Measurements from ENCODE around the gene IP6K3.

Gene IP6K3

GRCh38 chr6:33751771-33752645 is 5.3 kb upstream of the IP6K3 start:
- H3K9me3 ChIP-seq (ENCODE audit: low read depth, low read length): no peaks in the 10 kb centered on the region
- H3K27ac ChIP-seq: no peak overlapping the region
- no peak overlapping the region for H3K4me3 ChIP-seq
- no peak overlapping the region for H3K9ac ChIP-seq (ENCODE audit: insufficient read length)
- no peaks in the 10 kb centered on the region for H3K36me3 ChIP-seq (ENCODE audit: insufficient read depth, low read length)
- TF ChIP-seq FOXP2 (optimal IDR thresholded peaks at IDR 0.05; ENCODE audit: control extremely low read depth, extremely low read length, insufficient read depth) (no peak), POLR2AphosphoS5 (IDR thresholded peaks at IDR 0.05; ENCODE audit: borderline replicate concordance, low read depth, low read length) (no peak), EZH2 (IDR thresholded peaks at IDR 0.05) (no peak)
- DNase-seq (ENCODE audit: low read depth, low spot score): no peak

GRCh38 chr6:33750244-33750991 is 3.7 kb upstream of the IP6K3 start:
- no peak overlapping the region for H3K9ac ChIP-seq (ENCODE audit: insufficient read length)
- no peak overlapping the region for H3K27ac ChIP-seq
- no peaks in the 10 kb centered on the region for H3K36me3 ChIP-seq (ENCODE audit: insufficient read depth, low read length)
- no peak overlapping the region for H3K4me3 ChIP-seq
- no peak for DNase-seq (ENCODE audit: low read depth, low spot score)
- no peaks in the 10 kb centered on the region for H3K9me3 ChIP-seq (ENCODE audit: low read depth, low read length)
- TF ChIP-seq EZH2 (IDR thresholded peaks at IDR 0.05): no peak
- TF ChIP-seq POLR2AphosphoS5 (IDR thresholded peaks at IDR 0.05; ENCODE audit: borderline replicate concordance, low read depth, low read length): no peak
- TF ChIP-seq FOXP2 (optimal IDR thresholded peaks at IDR 0.05; ENCODE audit: control extremely low read depth, extremely low read length, insufficient read depth): no peak

- no peak overlapping the region for H3K4me3 ChIP-seq
- no peak for DNase-seq (ENCODE audit: low read depth, low spot score)
- H3K9ac ChIP-seq (ENCODE audit: insufficient read length): no peak overlapping the region
- H3K9me3 ChIP-seq (ENCODE audit: low read depth, low read length): no peaks in the 10 kb centered on the region
- no peaks in the 10 kb centered on the region for H3K36me3 ChIP-seq (ENCODE audit: insufficient read depth, low read length)
- TF ChIP-seq EZH2 (IDR thresholded peaks at IDR 0.05) (no peak), FOXP2 (optimal IDR thresholded peaks at IDR 0.05; ENCODE audit: control extremely low read depth, extremely low read length, insufficient read depth) (no peak), POLR2AphosphoS5 (IDR thresholded peaks at IDR 0.05; ENCODE audit: borderline replicate concordance, low read depth, low read length) (no peak)
- H3K27ac ChIP-seq: no peak overlapping the region
These were observed 2.7 kb upstream of the IP6K3 start for GRCh38 chr6:33749401-33749800.

- no peak for DNase-seq (ENCODE audit: low read depth, low spot score)
- Histone ChIP-seq H3K4me3 (no peak overlapping the region), H3K27ac (no peak overlapping the region)
These were observed 2.1 kb upstream of the IP6K3 start for GRCh38 chr6:33748841-33749240.

GRCh38 chr6:33747823-33748222 is 1.1 kb upstream of the IP6K3 start:
- no peak for DNase-seq (ENCODE audit: low read depth, low spot score)
- no peak overlapping the region for H3K4me3 ChIP-seq
- TF ChIP-seq EZH2 (IDR thresholded peaks at IDR 0.05) (no peak), POLR2AphosphoS5 (IDR thresholded peaks at IDR 0.05; ENCODE audit: borderline replicate concordance, low read depth, low read length) (no peak)
- H3K9ac ChIP-seq (ENCODE audit: insufficient read length): no peak overlapping the region
- no peaks in the 10 kb centered on the region for H3K36me3 ChIP-seq (ENCODE audit: insufficient read depth, low read length)
- H3K9me3 ChIP-seq (ENCODE audit: low read depth, low read length): no peaks in the 10 kb centered on the region
- H3K27ac ChIP-seq: no peak overlapping the region

More at GRCh38 chr6:33748841-33749240, 2.1 kb upstream of the IP6K3 start:
- H3K36me3 ChIP-seq (ENCODE audit: insufficient read depth, low read length): no peaks in the 10 kb centered on the region
- H3K9me3 ChIP-seq (ENCODE audit: low read depth, low read length): no peaks in the 10 kb centered on the region
- no peak overlapping the region for H3K9ac ChIP-seq (ENCODE audit: insufficient read length)
- TF ChIP-seq POLR2AphosphoS5 (IDR thresholded peaks at IDR 0.05; ENCODE audit: borderline replicate concordance, low read depth, low read length): no peak
- no peak for TF ChIP-seq EZH2 (IDR thresholded peaks at IDR 0.05)
- TF ChIP-seq FOXP2 (optimal IDR thresholded peaks at IDR 0.05; ENCODE audit: control extremely low read depth, extremely low read length, insufficient read depth): no peak

GRCh38 chr6:33746036-33746600 is 587 bp downstream of the IP6K3 start:
- H3K4me3 ChIP-seq: no peak overlapping the region
- H3K9ac ChIP-seq (ENCODE audit: insufficient read length): no peak overlapping the region
- H3K9me3 ChIP-seq (ENCODE audit: low read depth, low read length): no peaks in the 10 kb centered on the region
- no peak for DNase-seq (ENCODE audit: low read depth, low spot score)
- no peak for TF ChIP-seq POLR2AphosphoS5 (IDR thresholded peaks at IDR 0.05; ENCODE audit: borderline replicate concordance, low read depth, low read length)
- no peak for TF ChIP-seq FOXP2 (optimal IDR thresholded peaks at IDR 0.05; ENCODE audit: control extremely low read depth, extremely low read length, insufficient read depth)
- no peak for TF ChIP-seq EZH2 (IDR thresholded peaks at IDR 0.05)
- H3K36me3 ChIP-seq (ENCODE audit: insufficient read depth, low read length): no peaks in the 10 kb centered on the region
- no peak overlapping the region for H3K27ac ChIP-seq

- H3K36me3 ChIP-seq (ENCODE audit: insufficient read depth, low read length): no peaks in the 10 kb centered on the region
- H3K4me3 ChIP-seq: no peak overlapping the region
- H3K27ac ChIP-seq: 0 out of 2 replicates have a peak overlapping the region, but pooled peaks have one; percentile 13
- no peaks in the 10 kb centered on the region for H3K9me3 ChIP-seq (ENCODE audit: low read depth, low read length)
- no peak overlapping the region for H3K9ac ChIP-seq (ENCODE audit: insufficient read length)
- DNase-seq (ENCODE audit: low read depth, low spot score): no peak
- TF ChIP-seq POLR2AphosphoS5 (IDR thresholded peaks at IDR 0.05; ENCODE audit: borderline replicate concordance, low read depth, low read length): no peak
These were observed 1.2 kb downstream of the IP6K3 start for GRCh38 chr6:33745548-33745947.

- TF ChIP-seq POLR2AphosphoS5 (IDR thresholded peaks at IDR 0.05; ENCODE audit: borderline replicate concordance, low read depth, low read length): no peak
- TF ChIP-seq FOXP2 (optimal IDR thresholded peaks at IDR 0.05; ENCODE audit: control extremely low read depth, extremely low read length, insufficient read depth): no peak
- no peak for TF ChIP-seq EZH2 (IDR thresholded peaks at IDR 0.05)
- Histone ChIP-seq H3K9ac (ENCODE audit: insufficient read length) (no peak overlapping the region), H3K27ac (peak overlapping the region; percentile 31; the same call in 1 of the 2 replicates), H3K4me3 (0 out of 2 replicates have a peak overlapping the region, but pooled peaks have one; percentile 25), H3K9me3 (ENCODE audit: low read depth, low read length) (no peaks in the 10 kb centered on the region), H3K36me3 (ENCODE audit: insufficient read depth, low read length) (no peaks in the 10 kb centered on the region)
- no peak for DNase-seq (ENCODE audit: low read depth, low spot score)
These were observed 1.7 kb downstream of the IP6K3 start for GRCh38 chr6:33744895-33745546.
